Panc1 (cell line): ENCODE data around the gene ZFP57.

Experiments used
- CTCF ChIP-seq: fragments of 450-650 bp; IDR thresholded peaks from 2 replicates; pipeline ENCODE4 v1.5.1; 2017; ENCODE audit warnings: mild to moderate bottlenecking
- POLR2AphosphoS5 ChIP-seq: IDR thresholded peaks from 2 replicates; pipeline ENCODE4 v1.6.1; 2012; ENCODE audit warnings: mild to moderate bottlenecking, low read depth, low read length, moderate library complexity
- REST ChIP-seq, 2 experiments: IDR thresholded peaks; 2 replicates each; pipeline ENCODE4 v1.6.1; 2011 to 2012; ENCODE audit warnings: low read depth in 2 of 2, control low read depth in 1 of 2, low read length in 1 of 2, mild to moderate bottlenecking in 1 of 2, moderate library complexity in 1 of 2; ENCODE audit not compliant: insufficient read depth in 1 of 2
- SIN3A ChIP-seq: IDR thresholded peaks from 2 replicates; pipeline ENCODE4 v1.6.1; 2012; ENCODE audit warnings: low read depth, mild to moderate bottlenecking, low read length, moderate library complexity, borderline replicate concordance; ENCODE audit not compliant: insufficient read depth
- TCF7L2 ChIP-seq: IDR thresholded peaks from 2 replicates; pipeline ENCODE4 v1.6.1; 2011; ENCODE audit warnings: mild to moderate bottlenecking, low read depth, low read length, inconsistent platforms

- TF ChIP-seq CTCF: no peak
- no peak for TF ChIP-seq REST (IDR thresholded peaks at IDR 0.05; ENCODE audit: insufficient read depth in 1 of 2, low read depth in 2 of 2, low read length in 1 of 2)
- TF ChIP-seq TCF7L2: no peak
- TF ChIP-seq POLR2AphosphoS5: no peak
- no peak for TF ChIP-seq SIN3A
These were observed 46.7 kb upstream of the ZFP57 start for GRCh38 chr6:29727637-29728036.
